Activated CD4-positive, CD25-positive, alpha-beta regulatory T cell treated with anti-CD3 and anti-CD28 coated beads, Interleukin-2, amount 50 U/mL, for 72 hours (primary cell): ENCODE measurements around the gene GPSM3.
A peak's percentile ranks its signal among the peaks of the same experiment; 100 is the strongest.
"Not testable (repeated sequence)": the region's sequence is repeated elsewhere in the genome, so short reads cannot be mapped to it uniquely, and the experiment has no call there.

Experiments
- DNase-seq: peaks from one replicate; pipeline ENCODE4 v3.0.0; 2021

GPSM3 gene

GRCh38 chr6:32148289-32149091 lies 44.0 kb downstream of the GPSM3 start:
- peak; percentile 76 for DNase-seq

GRCh38 chr6:32147401-32148132 lies 44.9 kb downstream of the GPSM3 start:
- DNase-seq, result no peak

DNA sequence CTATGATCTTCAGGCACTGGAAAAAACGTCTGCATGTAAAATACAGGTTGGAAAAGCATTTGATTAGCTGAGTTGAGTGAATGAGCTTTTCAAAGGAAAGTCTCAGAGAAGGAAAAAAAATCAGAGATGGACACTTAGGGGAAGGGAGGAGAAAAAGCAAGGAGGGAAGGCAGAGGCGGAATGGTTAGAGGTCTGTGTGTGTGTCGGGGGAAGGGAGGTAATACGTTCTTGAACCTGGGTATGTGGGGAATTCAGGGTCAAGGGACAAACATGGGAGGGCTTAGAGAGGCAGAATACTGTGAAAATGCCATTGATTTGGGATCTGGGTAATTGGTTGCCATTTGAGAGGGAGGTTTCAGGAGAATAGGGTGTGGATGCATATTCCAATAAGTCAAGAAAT lies 45.8 kb downstream of the GPSM3 start:
- no peak for DNase-seq

DNA sequence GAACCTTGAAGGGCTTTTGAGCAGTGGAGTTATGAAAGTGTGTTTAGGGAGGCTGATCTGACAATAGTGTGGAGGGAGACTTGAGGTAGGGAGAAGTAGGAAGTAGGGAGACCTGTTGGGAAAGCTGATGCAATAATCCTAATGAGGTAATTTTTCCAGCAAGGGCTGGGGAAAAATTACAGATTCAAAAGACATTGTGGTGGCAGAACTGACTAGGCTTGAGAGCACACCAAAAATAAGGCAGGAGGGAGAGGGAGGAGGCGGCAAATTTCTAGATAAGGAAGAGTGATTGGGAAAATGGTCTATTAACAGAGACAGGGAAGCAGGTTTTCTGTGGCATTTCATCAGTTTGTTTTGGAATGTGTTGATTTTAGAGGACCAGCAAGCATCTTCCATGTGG lies 46.2 kb downstream of the GPSM3 start:
- no peak for DNase-seq

DNA sequence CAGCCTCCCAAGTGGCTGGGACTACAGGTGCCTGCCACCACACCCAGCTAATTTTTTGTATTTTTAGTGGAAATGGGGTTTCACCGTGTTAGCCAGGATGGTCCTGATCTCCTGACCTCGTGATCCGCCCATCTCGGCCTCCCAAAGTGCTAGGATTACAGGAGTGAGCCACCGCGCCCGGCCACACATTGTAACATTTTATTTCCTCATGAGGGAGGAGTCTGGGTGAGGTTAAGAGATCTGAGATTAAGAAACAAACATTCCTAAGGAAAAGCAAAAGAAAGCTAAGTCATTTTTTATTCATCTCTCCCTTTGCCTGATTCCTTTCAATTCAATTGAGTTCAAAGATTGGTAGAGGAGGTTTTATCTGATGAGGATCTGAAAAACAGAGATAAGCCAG lies 48.2 kb downstream of the GPSM3 start:
- DNase-seq, result not testable (repeated sequence)
